Erythroblast (primary cell): ENCODE data around the gene RIPK1.

Experiments used
- GATA1 ChIP-seq: IDR thresholded peaks from 2 replicates; pipeline ENCODE4 v1.6.1; 2011; ENCODE audit warnings: low read depth, mild to moderate bottlenecking, control low read depth, low read length, moderate library complexity
- POLR2A ChIP-seq: IDR thresholded peaks from 2 replicates; pipeline ENCODE4 v1.6.1; 2011; ENCODE audit warnings: mild to moderate bottlenecking, low read length

DNA sequence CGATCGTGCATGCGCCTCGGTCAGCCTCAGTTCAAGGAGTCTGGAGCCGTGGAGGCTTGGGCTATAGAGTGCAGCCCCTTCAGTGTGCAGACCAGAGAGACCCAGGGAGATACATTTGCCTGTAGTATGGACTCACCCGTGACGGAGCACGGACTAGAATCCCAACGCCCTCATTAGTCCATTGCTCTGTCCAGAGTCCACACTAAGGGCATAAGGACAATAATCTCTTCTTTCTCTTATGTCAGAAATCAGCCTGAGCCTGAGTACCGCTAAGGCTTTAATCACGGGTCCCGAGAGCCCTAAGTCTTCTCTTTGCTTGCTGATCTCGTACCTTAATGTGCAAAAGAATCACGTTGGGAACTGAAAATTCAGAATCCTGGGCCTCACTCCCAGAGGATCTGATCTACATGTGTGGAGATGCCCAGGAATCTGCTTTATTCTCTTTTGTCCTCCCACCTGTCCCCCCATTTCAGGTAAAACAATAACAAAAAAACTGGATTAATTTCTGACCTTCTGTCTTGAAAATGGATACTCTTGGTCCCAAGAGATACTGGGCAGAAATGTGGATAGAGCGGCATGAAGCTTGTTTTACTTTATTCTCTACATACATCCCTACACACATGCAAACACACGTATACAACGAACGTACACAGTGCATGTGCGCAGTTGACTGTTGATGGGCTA lies 50.9 kb downstream of the RIPK1 start:
- TF ChIP-seq POLR2A (no peak), GATA1 (no peak)
